Left ventricle myocardium superior (tissue), 1 donor: Measurements from ENCODE around the gene CD58. TPM values are rescaled to one million over a fixed set of nuclear protein-coding genes. Genes with fewer than 3 reads are reported as not detected.
"Not testable (repeated sequence)": the region's sequence is repeated elsewhere in the genome, so short reads cannot be mapped to it uniquely, and the experiment has no call there.

Experiments
- ATAC-seq: fragments of 200-7000 bp; cut with Tn5 transposase; one replicate; pipeline ENCODE4 v1.9.1; 2020; ENCODE audit warnings: mild to moderate bottlenecking, moderate library complexity
- DNase-seq: peaks from one replicate; pipeline ENCODE4 v3.0.0-alpha.2; 2020
- intact Hi-C: fragments of 100-400 bp; cut with micrococcal nuclease; formaldehyde crosslinking; loops from one replicate; pipeline ENCODE4 v1.11.0; 2022
- long read RNA-seq: library from polyadenylated mRNA; unstranded; transcript quantifications from one replicate; pipeline ENCODE4 v2.0.0, GENCODE V29; 2021
- total RNA-seq: library from RNA; stranded (reverse); fragmentation: NEBNext Ultra II Directional; extraction: Animal tissue kit (Norgen Biotek cat#: 25700); gene quantifications from one replicate; pipeline ENCODE4 v1.2.1, GENCODE V29; 2021
- donor health status: DM: no; HTN: yes; CAD: no; lungs with severe emphysema.

Gene CD58
- total RNA-seq, result 26.1 TPM
- long read RNA-seq, transcript CD58-202 (6 exons, 1,098 nt), result major isoform, 25 of 34 reads
- long read RNA-seq, partial matches to known transcripts, result 0 of 34 reads
- long read RNA-seq, other reads (novel, unspliced or antisense), result 2 of 34 reads

GRCh38 chr1:116570358-116571214 is at the start of gene CD58:
TSS of gene CD58 (minus strand) at chr1:116571026. CDS start at chr1:116570972, 54 bp downstream.
- ATAC-seq, result peak; percentile 93
- intact Hi-C loops, result no loop called here
- peak; percentile 96 for DNase-seq

GRCh38 chr1:116620392-116620791 is 49.6 kb upstream of the CD58 start:
- ATAC-seq, intact Hi-C loops, DNase-seq: not testable (repeated sequence)

- ATAC-seq, intact Hi-C loops, DNase-seq: not testable (repeated sequence)
These were observed 48.3 kb upstream of the CD58 start for GRCh38 chr1:116619106-116619505.

- intact Hi-C loops, ATAC-seq: not testable (repeated sequence)
- peak; percentile 41 for DNase-seq
These were observed 47.0 kb upstream of the CD58 start for GRCh38 chr1:116617808-116618207.

GRCh38 chr1:116613825-116614224 is 43.0 kb upstream of the CD58 start:
- DNase-seq (peak; percentile 55), ATAC-seq (peak; percentile 64)
- intact Hi-C loops, result not testable (repeated sequence)

GRCh38 chr1:116609801-116610371 is 39.1 kb upstream of the CD58 start:
- ATAC-seq, intact Hi-C loops, DNase-seq: not testable (repeated sequence)

GRCh38 chr1:116608841-116609240 is 38.0 kb upstream of the CD58 start:
- DNase-seq, ATAC-seq, intact Hi-C loops: not testable (repeated sequence)

GRCh38 chr1:116608151-116608550 is 37.3 kb upstream of the CD58 start:
- intact Hi-C loops, result not testable (repeated sequence)

GRCh38 chr1:116607463-116607862 is 36.6 kb upstream of the CD58 start:
- peak; percentile 30 for ATAC-seq

More at GRCh38 chr1:116608151-116608550, 37.3 kb upstream of the CD58 start:
- not testable (repeated sequence) for ATAC-seq, DNase-seq

GRCh38 chr1:116606067-116606466 is 35.2 kb upstream of the CD58 start:
- peak; percentile 55 for ATAC-seq
- DNase-seq, intact Hi-C loops: not testable (repeated sequence)

More at GRCh38 chr1:116607463-116607862, 36.6 kb upstream of the CD58 start:
- DNase-seq, intact Hi-C loops: not testable (repeated sequence)

GRCh38 chr1:116605315-116605714 is 34.5 kb upstream of the CD58 start:
- no peak for DNase-seq
- ATAC-seq, result no peak
- intact Hi-C loops, result no loop called here

GRCh38 chr1:116604408-116604807 is 33.6 kb upstream of the CD58 start:
- DNase-seq, ATAC-seq, intact Hi-C loops: not testable (repeated sequence)

- ATAC-seq, intact Hi-C loops, DNase-seq: not testable (repeated sequence)
These were observed 32.8 kb upstream of the CD58 start for GRCh38 chr1:116603646-116604045.

GRCh38 chr1:116599369-116599768 is 28.5 kb upstream of the CD58 start:
- ATAC-seq, intact Hi-C loops, DNase-seq: not testable (repeated sequence)

GRCh38 chr1:116598420-116599036 is 27.7 kb upstream of the CD58 start:
- DNase-seq, intact Hi-C loops, ATAC-seq: not testable (repeated sequence)

- intact Hi-C loops, DNase-seq, ATAC-seq: not testable (repeated sequence)
These were observed 26.6 kb upstream of the CD58 start for GRCh38 chr1:116597388-116597787.

GRCh38 chr1:116596742-116597307 is 26.0 kb upstream of the CD58 start:
- ATAC-seq, intact Hi-C loops, DNase-seq: not testable (repeated sequence)

GRCh38 chr1:116595946-116596741 is 25.3 kb upstream of the CD58 start:
- ATAC-seq, result peak; percentile 26
- DNase-seq, intact Hi-C loops: not testable (repeated sequence)
